Neural progenitor cell (in vitro differentiated cells): Measurements from ENCODE around the gene BCAS3.

ENCODE experiments used
- CTCF ChIP-seq: fragments of 200-600 bp; sonication (generic); IDR thresholded peaks from 2 replicates; pipeline ENCODE4 v1.5.1; 2017; ENCODE audit warnings: antibody characterized with exemption, mild to moderate bottlenecking
- EZH2 ChIP-seq: fragments of 200-600 bp; sonication (generic); IDR thresholded peaks from 2 replicates; pipeline ENCODE4 v1.6.1; 2017; ENCODE audit warnings: antibody characterized with exemption, mild to moderate bottlenecking, moderate library complexity
- EZH2phosphoT487 ChIP-seq: fragments of 200-600 bp; sonication (generic); IDR thresholded peaks from 2 replicates; pipeline ENCODE4 v1.6.1; 2017; ENCODE audit warnings: antibody characterized with exemption

- no peak for TF ChIP-seq CTCF
- no peak for TF ChIP-seq EZH2
- TF ChIP-seq EZH2phosphoT487, result no peak
Measured at GRCh38 chr17:61091096-61091495, 413.4 kb downstream of the BCAS3 start.
